OCI-LY7 (cell line): Measurements from ENCODE around the gene NOVA2. TPM values are rescaled to one million over a fixed set of nuclear protein-coding genes. Genes with fewer than 3 reads are reported as not detected.

Source experiments
- BruUV-seq: library from RNA; stranded (reverse); fragments of 400-500 nt; replicated peaks from 2 replicates; lab custom pipeline; 2021; lab: Mats Ljungman, UMichigan
- CTCF ChIA-PET: fragments of 300-600 bp; sonication (Branson Sonifier 250); formaldehyde crosslinking; loops from one replicate; lab custom pipeline; 2022; ENCODE audit warnings: antibody characterized with exemption; ENCODE audit not compliant: unreplicated experiment; lab: Charles Lee
- POLR2A ChIA-PET: fragments of 300-600 bp; sonication (Branson Sonifier 250); formaldehyde crosslinking; loops from one replicate; lab custom pipeline; 2022; ENCODE audit warnings: antibody characterized with exemption; lab: Charles Lee
- DNase-seq: peaks from one replicate; pipeline ENCODE4 v3.0.0-alpha.2; 2015; ENCODE audit warnings: low spot score
- H2AFZ ChIP-seq: fragments of 200-600 bp; sonication (generic), shearing (Covaris generic); 2 replicates; pipeline ENCODE4 v1.6.1; 2014; ENCODE audit warnings: mild to moderate bottlenecking, antibody characterized with exemption, low read length, moderate library complexity
- H3K27ac ChIP-seq: fragments of 200-600 bp; sonication (generic); 2 replicates; pipeline ENCODE4 v1.5.1; 2014; ENCODE audit warnings: mixed run types, low read depth, mild to moderate bottlenecking, moderate library complexity, low read length, inconsistent platforms; ENCODE audit not compliant: poor library complexity, severe bottlenecking
- H3K36me3 ChIP-seq: fragments of 200-600 bp; sonication (generic); 2 replicates; pipeline ENCODE4 v1.6.1; 2014; ENCODE audit warnings: mild to moderate bottlenecking, antibody characterized with exemption, low read length, moderate library complexity, mixed read lengths; ENCODE audit not compliant: insufficient read depth
- H3K4me1 ChIP-seq: fragments of 200-600 bp; sonication (generic); 2 replicates; pipeline ENCODE4 v1.5.1; 2014; ENCODE audit warnings: mild to moderate bottlenecking, low read length; ENCODE audit not compliant: insufficient read depth, poor library complexity, severe bottlenecking
- H3K4me2 ChIP-seq: fragments of 200-600 bp; sonication (generic); 2 replicates; pipeline ENCODE4 v1.6.1; 2014; ENCODE audit warnings: mild to moderate bottlenecking, low read length
- H3K4me3 ChIP-seq: fragments of 200-600 bp; sonication (generic); 2 replicates; pipeline ENCODE4 v1.5.1; 2014; ENCODE audit warnings: mild to moderate bottlenecking, low read depth, low read length; ENCODE audit not compliant: poor library complexity, severe bottlenecking
- H3K79me2 ChIP-seq: fragments of 200-600 bp; sonication (generic); 2 replicates; pipeline ENCODE4 v1.6.1; 2016; ENCODE audit warnings: low read depth, mild to moderate bottlenecking, low read length, moderate library complexity, mixed read lengths; ENCODE audit not compliant: insufficient read depth
- H3K9me2 ChIP-seq: fragments of 200-600 bp; sonication (generic); 2 replicates; pipeline ENCODE4 v1.6.1; 2016; ENCODE audit warnings: mild to moderate bottlenecking, low read length, mixed read lengths; ENCODE audit not compliant: insufficient read depth
- H3K9me3 ChIP-seq: fragments of 200-600 bp; sonication (generic); 2 replicates; pipeline ENCODE4 v1.6.1; 2014; ENCODE audit warnings: mild to moderate bottlenecking, mixed run types, low read length, mixed read lengths
- H4K20me1 ChIP-seq: fragments of 200-600 bp; sonication (generic); 2 replicates; pipeline ENCODE4 v1.6.1; 2014; ENCODE audit warnings: mild to moderate bottlenecking, antibody characterized with exemption, low read length, moderate library complexity, mixed read lengths; ENCODE audit not compliant: insufficient read depth
- CTCF ChIP-seq: fragments of 200-600 bp; sonication (generic); conservative IDR thresholded peaks from 2 replicates; pipeline ENCODE4 v1.5.1; 2014; ENCODE audit warnings: mild to moderate bottlenecking, antibody characterized with exemption, low read length, moderate library complexity, mixed read lengths
- EZH2phosphoT487 ChIP-seq: fragments of 200-600 bp; sonication (generic); IDR thresholded peaks from 2 replicates; pipeline ENCODE4 v1.6.1; 2018; ENCODE audit warnings: low read depth, borderline replicate concordance, mild to moderate bottlenecking, mixed run types, antibody characterized with exemption, low read length, moderate library complexity, mixed read lengths
- intact Hi-C: fragments of 100-400 bp; cut with micrococcal nuclease; formaldehyde crosslinking; loops from one replicate; pipeline ENCODE4 v1.10.0; 2022; ENCODE audit not compliant: unreplicated experiment
- total RNA-seq, 2 experiments: library from RNA; depleted of rRNA in 1 of 2; stranded (reverse); fragments of >200 nt in 1 of 2; shearing (Covaris generic) in 1 of 2; gene quantifications; 2 replicates each; pipeline ENCODE4 v1.2.3, GENCODE V29; 2014 to 2022

Gene NOVA2
- total RNA-seq, 2 experiments from 2014 or later: 0.19 TPM; not detected in 1

GRCh38 chr19:45934551-45935230 lies 39.0 kb downstream of the NOVA2 start:
- H3K4me2 ChIP-seq: no peak overlapping the region
- no peaks in the 10 kb centered on the region for H3K4me1 ChIP-seq
- no peaks in the 10 kb centered on the region for H3K9me3 ChIP-seq
- ChIA-PET CTCF (no interaction called here), POLR2A (no interaction called here)
- H3K36me3 ChIP-seq: no peaks in the 10 kb centered on the region
- no peaks in the 10 kb centered on the region for H3K9me2 ChIP-seq
- no peak overlapping the region for H2AFZ ChIP-seq
- TF ChIP-seq CTCF (no peak), EZH2phosphoT487 (no peak)
- H3K79me2 ChIP-seq: no peaks in the 10 kb centered on the region
- no peak overlapping the region for H3K4me3 ChIP-seq
- no peaks in the 10 kb centered on the region for H4K20me1 ChIP-seq
- no peak for DNase-seq
- intact Hi-C loops: no loop called here
- no TSS peak for BruUV-seq
- H3K27ac ChIP-seq: no peak overlapping the region

GRCh38 chr19:45933759-45934158 lies 39.9 kb downstream of the NOVA2 start:
- ChIA-PET CTCF (no interaction called here), POLR2A (no interaction called here)
- no peak overlapping the region for H2AFZ ChIP-seq
- no peaks in the 10 kb centered on the region for H3K79me2 ChIP-seq
- no peak for DNase-seq
- no peak overlapping the region for H3K4me3 ChIP-seq
- no peak overlapping the region for H3K27ac ChIP-seq
- H3K4me1 ChIP-seq: no peaks in the 10 kb centered on the region
- no peaks in the 10 kb centered on the region for H3K9me3 ChIP-seq
- no peak overlapping the region for H3K4me2 ChIP-seq
- H4K20me1 ChIP-seq: no peaks in the 10 kb centered on the region
- no peaks in the 10 kb centered on the region for H3K36me3 ChIP-seq
- H3K9me2 ChIP-seq: no peaks in the 10 kb centered on the region
- intact Hi-C loops: no loop called here
- no peak for TF ChIP-seq CTCF
- no peak for TF ChIP-seq EZH2phosphoT487
- no TSS peak for BruUV-seq

GRCh38 chr19:45931055-45931454 lies 42.6 kb downstream of the NOVA2 start:
- TF ChIP-seq EZH2phosphoT487 (no peak), CTCF (0 out of 2 replicates have a peak, but pooled peaks have one; percentile 22)
- Histone ChIP-seq H3K4me3 (no peak overlapping the region), H4K20me1 (no peaks in the 10 kb centered on the region), H3K9me3 (no peaks in the 10 kb centered on the region), H3K27ac (no peak overlapping the region), H3K9me2 (no peaks in the 10 kb centered on the region), H2AFZ (no peak overlapping the region), H3K4me2 (no peak overlapping the region), H3K79me2 (no peaks in the 10 kb centered on the region), H3K4me1 (peaks cover 6% of the 10 kb centered on the region), H3K36me3 (no peaks in the 10 kb centered on the region)
- intact Hi-C loops: no loop called here
- no TSS peak for BruUV-seq
- ChIA-PET POLR2A (no interaction called here), CTCF (no interaction called here)
- no peak for DNase-seq
